Smooth muscle cell (in vitro differentiated cells): ENCODE measurements around the gene SYCP1. TPM values are rescaled to one million over a fixed set of nuclear protein-coding genes. Genes with fewer than 3 reads are reported as not detected.

Experiments used
- DNase-seq: peaks from one replicate; lab custom pipeline; 2025; ENCODE audit not compliant: unreplicated experiment; lab: John Stamatoyannopoulos, UW
- H2AFZ ChIP-seq: fragments of 200-600 bp; sonication (generic); 2 replicates; pipeline ENCODE4 v1.6.0; 2016; ENCODE audit warnings: antibody characterized with exemption, low read depth, mild to moderate bottlenecking
- H3F3A ChIP-seq: fragments of 200-600 bp; sonication (generic); 2 replicates; pipeline ENCODE4 v1.6.0; 2017; ENCODE audit warnings: antibody characterized with exemption, low read depth
- H3K27ac ChIP-seq: fragments of 200-600 bp; sonication (generic); 2 replicates; pipeline ENCODE4 v1.5.1; 2016; ENCODE audit warnings: low read depth, mild to moderate bottlenecking
- H3K27me3 ChIP-seq: fragments of 200-600 bp; sonication (generic); 2 replicates; pipeline ENCODE4 v1.6.1; 2016; ENCODE audit warnings: low read depth, mild to moderate bottlenecking
- H3K36me3 ChIP-seq: fragments of 200-600 bp; sonication (generic); 2 replicates; pipeline ENCODE4 v1.5.1; 2016; ENCODE audit warnings: low read depth
- H3K4me1 ChIP-seq: fragments of 200-600 bp; sonication (generic); 2 replicates; pipeline ENCODE4 v1.5.1; 2016; ENCODE audit warnings: low read depth
- H3K4me2 ChIP-seq: fragments of 200-600 bp; sonication (generic); 2 replicates; pipeline ENCODE4 v1.6.0; 2016; ENCODE audit warnings: mild to moderate bottlenecking
- H3K4me3 ChIP-seq: fragments of 200-600 bp; sonication (generic); 2 replicates; pipeline ENCODE4 v1.5.1; 2016; ENCODE audit warnings: mild to moderate bottlenecking
- H3K79me2 ChIP-seq: fragments of 200-600 bp; sonication (generic); 2 replicates; pipeline ENCODE4 v1.6.0; 2016; ENCODE audit warnings: low read depth, mild to moderate bottlenecking
- H3K9ac ChIP-seq: fragments of 200-600 bp; sonication (generic); 2 replicates; pipeline ENCODE4 v1.6.0; 2016; ENCODE audit warnings: low read depth
- H3K9me3 ChIP-seq: fragments of 200-600 bp; sonication (generic); replicated peaks from 2 replicates; pipeline ENCODE4 v1.5.1; 2016; ENCODE audit warnings: low read depth
- H4K20me1 ChIP-seq: fragments of 200-600 bp; sonication (generic); 2 replicates; pipeline ENCODE4 v1.6.0; 2016; ENCODE audit warnings: low read depth
- CTCF ChIP-seq: fragments of 200-600 bp; sonication (generic); IDR thresholded peaks from 2 replicates; pipeline ENCODE4 v1.5.1; 2017; ENCODE audit warnings: borderline replicate concordance, mild to moderate bottlenecking, antibody characterized with exemption; ENCODE audit not compliant: insufficient read depth, poor library complexity, severe bottlenecking
- WGBS: methylation state at CpG from one replicate; pipeline ENCODE4 v1.1.7; 2016; ENCODE audit warnings: low lambda C conversion rate; 5-methylcytosine and 5-hydroxymethylcytosine counted together
- polyA plus RNA-seq: library from polyadenylated mRNA; unstranded; fragments of >200 nt; fragmentation: Nextera tagmentation; extraction: Ambion mirVana; gene quantifications from 2 replicates; pipeline ENCODE4 v1.2.1, GENCODE V29; 2016
- total RNA-seq: library from RNA; depleted of rRNA; stranded (reverse); fragments of >200 nt; gene quantifications from 2 replicates; pipeline ENCODE4 v1.2.3, GENCODE V29; 2014

The SYCP1 gene
- total and polyA plus RNA-seq, 2 experiments from 2014 or later, result not detected

DNA sequence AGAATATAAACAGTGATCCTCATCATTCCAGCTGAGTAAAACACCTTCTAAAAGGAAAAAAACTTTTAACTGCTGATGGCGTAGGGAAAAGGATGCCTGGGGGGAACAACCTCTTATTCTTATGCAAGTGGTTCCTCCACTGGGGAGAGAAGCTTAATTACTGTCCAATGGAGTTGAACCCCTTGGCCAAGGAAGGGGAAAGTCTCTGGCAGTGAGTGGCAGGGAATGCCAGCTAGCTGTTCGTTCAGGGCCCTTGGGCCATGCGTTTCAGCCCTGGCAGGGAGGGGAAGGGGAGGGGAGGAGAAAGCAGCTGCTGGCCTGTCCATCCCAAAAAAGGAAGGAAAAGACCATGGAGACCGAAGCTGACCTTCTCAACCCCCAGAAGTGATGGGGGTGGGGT lies 22.6 kb upstream of the SYCP1 start:
- H3K79me2 ChIP-seq, result no peaks in the 10 kb centered on the region
- no peaks in the 10 kb centered on the region for H3F3A ChIP-seq
- no peaks in the 10 kb centered on the region for H3K9me3 ChIP-seq
- H3K27me3 ChIP-seq, result no peaks in the 10 kb centered on the region
- no peak overlapping the region for H3K9ac ChIP-seq
- H2AFZ ChIP-seq, result no peak overlapping the region
- no peak for TF ChIP-seq CTCF
- WGBS, result 92% methylated on average over 4 of the region's 4 CpGs
- H3K4me3 ChIP-seq, result no peak overlapping the region
- H3K27ac ChIP-seq, result no peak overlapping the region
- no peaks in the 10 kb centered on the region for H4K20me1 ChIP-seq
- no peaks in the 10 kb centered on the region for H3K36me3 ChIP-seq
- H3K4me1 ChIP-seq, result no peaks in the 10 kb centered on the region
- no peak for DNase-seq
- no peak overlapping the region for H3K4me2 ChIP-seq

DNA sequence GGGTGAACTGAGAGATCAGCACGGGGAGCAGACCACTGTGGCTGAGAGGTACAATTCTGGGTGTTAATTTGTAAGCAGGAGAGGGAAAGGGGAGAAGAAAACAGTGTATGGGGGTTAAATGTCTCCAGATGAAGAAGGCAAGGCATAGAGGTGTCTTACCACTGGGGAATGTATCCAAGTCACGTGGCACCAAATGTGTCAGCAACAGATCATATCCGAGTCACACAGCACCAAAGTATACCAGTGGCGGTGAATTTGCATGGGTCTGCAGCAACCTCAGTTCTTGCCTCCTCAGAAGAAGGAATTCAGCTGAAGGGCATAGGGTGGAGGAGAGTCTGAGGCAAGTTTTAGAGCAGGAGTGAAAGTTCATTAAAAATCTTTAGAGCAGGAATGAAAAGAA lies 21.2 kb upstream of the SYCP1 start:
- no peak overlapping the region for H3K4me3 ChIP-seq
- WGBS, result 94% methylated on average over 4 of the region's 4 CpGs
- H4K20me1 ChIP-seq, result no peaks in the 10 kb centered on the region
- H3K9me3 ChIP-seq, result no peaks in the 10 kb centered on the region
- H2AFZ ChIP-seq, result no peak overlapping the region
- no peak for TF ChIP-seq CTCF
- no peak overlapping the region for H3K27ac ChIP-seq
- H3K36me3 ChIP-seq, result no peaks in the 10 kb centered on the region
- H3K79me2 ChIP-seq, result no peaks in the 10 kb centered on the region
- no peaks in the 10 kb centered on the region for H3F3A ChIP-seq
- H3K4me2 ChIP-seq, result no peak overlapping the region
- no peaks in the 10 kb centered on the region for H3K4me1 ChIP-seq
- H3K27me3 ChIP-seq, result no peaks in the 10 kb centered on the region
- no peak overlapping the region for H3K9ac ChIP-seq
- DNase-seq, result no peak

- Histone ChIP-seq H3F3A (no peaks in the 10 kb centered on the region), H3K9me3 (no peaks in the 10 kb centered on the region), H3K4me1 (no peaks in the 10 kb centered on the region), H4K20me1 (no peaks in the 10 kb centered on the region), H3K27me3 (peaks cover 23% of the 10 kb centered on the region), H3K9ac (no peak overlapping the region), H2AFZ (no peak overlapping the region), H3K36me3 (no peaks in the 10 kb centered on the region), H3K4me2 (no peak overlapping the region), H3K27ac (no peak overlapping the region), H3K79me2 (no peaks in the 10 kb centered on the region), H3K4me3 (no peak overlapping the region)
- WGBS, result 82% methylated on average over 3 of the region's 5 CpGs
- DNase-seq, result no peak
- no peak for TF ChIP-seq CTCF
Measured at GRCh38 chr1:114844270-114844669, 10.4 kb upstream of the SYCP1 start.

GRCh38 chr1:114853584-114853983 lies 1.1 kb upstream of the SYCP1 start:
- Histone ChIP-seq H3K9ac (no peak overlapping the region), H3K4me2 (no peak overlapping the region), H3K9me3 (no peaks in the 10 kb centered on the region), H3K27me3 (peaks cover 33% of the 10 kb centered on the region), H3F3A (no peaks in the 10 kb centered on the region), H3K79me2 (no peaks in the 10 kb centered on the region), H3K36me3 (no peaks in the 10 kb centered on the region), H4K20me1 (no peaks in the 10 kb centered on the region), H3K27ac (no peak overlapping the region), H3K4me1 (no peaks in the 10 kb centered on the region), H2AFZ (no peak overlapping the region), H3K4me3 (no peak overlapping the region)
- no peak for TF ChIP-seq CTCF
- 91% methylated on average over 15 of the region's 15 CpGs for WGBS
- no peak for DNase-seq
